Thyroid gland (tissue), 4 donors: Measurements from ENCODE around the gene EVC. TPM values are rescaled to one million over a fixed set of nuclear protein-coding genes. Genes with fewer than 3 reads are reported as not detected.

Experiments used
- DNase-seq, 2 donors: peaks; one replicate each; pipeline ENCODE4 v3.0.0-alpha.2; 2019
- H3K27ac ChIP-seq, 3 donors: fragments of 200-600 bp; sonication (generic); 1 replicate in 2 of 3; 2 replicates in 1 of 3; pipeline ENCODE4 v1.5.1; 2016 to 2019; ENCODE audit warnings: mild to moderate bottlenecking in 1 of 3, moderate library complexity in 1 of 3
- H3K27me3 ChIP-seq: fragments of 200-600 bp; sonication (generic); one replicate; pipeline ENCODE4 v1.5.1; 2019
- H3K36me3 ChIP-seq, 2 donors: fragments of 200-600 bp; sonication (generic); one replicate each; pipeline ENCODE4 v1.5.1; 2016 to 2019
- H3K4me1 ChIP-seq, 2 donors: fragments of 200-600 bp; sonication (generic); one replicate each; pipeline ENCODE4 v1.5.1; 2017 to 2019
- H3K4me3 ChIP-seq, 3 donors: fragments of 200-600 bp; sonication (generic); replicated peaks in 1 of 3; 1 replicate in 2 of 3; 2 replicates in 1 of 3; pipeline ENCODE4 v1.5.1; 2016; ENCODE audit warnings: mild to moderate bottlenecking in 1 of 3
- H3K9me3 ChIP-seq: fragments of 200-600 bp; sonication (generic); one replicate; pipeline ENCODE4 v1.5.1; 2017
- CTCF ChIP-seq, 6 experiments: fragments of 200-600 bp in 3 of 6; fragments of 450-650 bp in 3 of 6; sonication (generic) in 3 of 6; IDR thresholded peaks; one replicate each; pipeline ENCODE4 v1.5.1; 2016 to 2019; ENCODE audit warnings: antibody characterized with exemption in 6 of 6, mild to moderate bottlenecking in 2 of 6, inconsistent platforms in 1 of 6, moderate library complexity in 1 of 6
- POLR2A ChIP-seq, 2 donors: fragments of 450-650 bp; IDR thresholded peaks; one replicate each; pipeline ENCODE4 v1.6.1; 2017; ENCODE audit warnings: antibody characterized with exemption in 2 of 2, mild to moderate bottlenecking in 2 of 2, moderate library complexity in 1 of 2
- WGBS, 2 donors: methylation state at CpG; one replicate each; pipeline ENCODE4 v1.1.5; 2017; 5-methylcytosine and 5-hydroxymethylcytosine counted together
- intact Hi-C: fragments of 100-400 bp; cut with DNase I; formaldehyde crosslinking; loops from one replicate; pipeline ENCODE4 v1.15.1; 2023
- total RNA-seq, 4 donors: library from RNA; depleted of rRNA; stranded (reverse); fragments of >200 nt; gene quantifications; one replicate each; pipeline ENCODE4 v1.2.3, GENCODE V29; 2016

Gene EVC
- total RNA-seq, 4 donors from 2014 or later = 21.4 to 43.6 (median 38.6) TPM

DNA sequence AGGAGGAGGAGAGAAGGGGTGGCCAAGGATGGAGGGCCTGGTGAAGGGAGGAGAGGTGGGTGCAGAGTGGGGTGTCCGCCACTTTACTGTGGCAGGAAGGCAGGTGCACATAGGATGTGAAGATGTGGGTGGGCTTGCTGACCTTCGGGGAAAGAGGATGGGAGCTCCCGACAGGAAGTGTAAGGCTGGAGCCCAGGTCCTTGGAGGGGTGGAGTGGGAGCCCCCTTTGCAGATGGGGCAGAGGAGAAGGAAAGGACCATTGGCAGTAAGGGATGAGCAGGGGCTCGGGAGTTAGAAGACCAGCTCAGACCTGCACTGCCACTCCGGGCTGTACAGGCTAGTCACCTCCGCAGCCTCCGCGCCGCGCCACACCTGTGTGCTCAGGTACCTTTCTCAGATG lies 89.5 kb downstream of the EVC start:
- H3K4me1 ChIP-seq = no peaks in the 10 kb centered on the region
- WGBS, 2 donors = 91 to 96% methylated on average over 10 of the region's 10 CpGs
- H3K4me3 ChIP-seq = no peak overlapping the region
- no peak for TF ChIP-seq POLR2A (IDR thresholded peaks at IDR 0.05)
- TF ChIP-seq CTCF (IDR thresholded peaks at IDR 0.05) = no peak
- peaks cover 8 to 11% of the 10 kb centered on the region in 2 donors for H3K36me3 ChIP-seq
- no peak overlapping the region for H3K27ac ChIP-seq
- no peaks in the 10 kb centered on the region for H3K27me3 ChIP-seq
- intact Hi-C loops = no loop called here
- no peaks in the 10 kb centered on the region for H3K9me3 ChIP-seq
- no peak for DNase-seq

GRCh38 chr4:5801696-5802095 lies 90.7 kb downstream of the EVC start:
- 87 to 96% methylated on average over 12 to 13 of the region's 13 CpGs for WGBS, 2 donors
- TF ChIP-seq CTCF (IDR thresholded peaks at IDR 0.05) = no peak
- TF ChIP-seq POLR2A (IDR thresholded peaks at IDR 0.05) = no peak
- Histone ChIP-seq H3K9me3 (no peaks in the 10 kb centered on the region), H3K27ac (no peak overlapping the region), H3K36me3 (peaks cover 8 to 11% of the 10 kb centered on the region in 2 donors), H3K4me1 (no peaks in the 10 kb centered on the region), H3K27me3 (no peaks in the 10 kb centered on the region), H3K4me3 (no peak overlapping the region)
- intact Hi-C loops = no loop called here
- no peak for DNase-seq

DNA sequence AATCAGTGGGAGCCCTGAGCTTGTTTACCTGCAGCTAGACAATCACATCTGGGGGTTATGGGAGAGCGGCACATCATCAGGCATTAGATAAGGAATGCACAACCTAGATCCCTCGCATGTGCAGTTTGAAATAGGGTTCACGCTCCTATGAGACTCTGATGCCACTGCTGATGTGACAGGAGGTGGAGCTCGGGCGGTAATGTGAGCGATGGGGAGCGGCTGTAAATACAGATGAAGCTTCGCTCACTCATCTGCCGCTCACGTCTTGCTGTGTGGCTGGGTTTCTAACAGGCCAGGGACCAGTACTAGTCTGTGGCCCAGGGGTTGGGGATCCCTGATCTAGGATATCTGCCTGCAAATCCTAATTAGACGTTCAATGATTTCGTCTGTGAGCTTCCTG lies 91.6 kb downstream of the EVC start:
- Histone ChIP-seq H3K27me3 (no peaks in the 10 kb centered on the region), H3K4me3 (no peak overlapping the region), H3K36me3 (peaks cover 3 to 8% of the 10 kb centered on the region in 2 donors), H3K4me1 (no peaks in the 10 kb centered on the region), H3K27ac (no peak overlapping the region), H3K9me3 (no peaks in the 10 kb centered on the region)
- 94 to 98% methylated on average over 12 of the region's 12 CpGs for WGBS, 2 donors
- intact Hi-C loops = no loop called here
- TF ChIP-seq POLR2A (IDR thresholded peaks at IDR 0.05) = no peak
- TF ChIP-seq CTCF (IDR thresholded peaks at IDR 0.05) = no peak
- no peak for DNase-seq

- no peak overlapping the region for H3K27ac ChIP-seq
- TF ChIP-seq POLR2A (IDR thresholded peaks at IDR 0.05) (no peak), CTCF (IDR thresholded peaks at IDR 0.05) (no peak)
- intact Hi-C loops = no loop called here
- H3K27me3 ChIP-seq = no peaks in the 10 kb centered on the region
- H3K9me3 ChIP-seq = no peaks in the 10 kb centered on the region
- DNase-seq = no peak
- no peak overlapping the region for H3K4me3 ChIP-seq
- no peaks in the 10 kb centered on the region for H3K4me1 ChIP-seq
- 94 to 96% methylated on average over 14 of the region's 14 CpGs for WGBS, 2 donors
- H3K36me3 ChIP-seq = peaks cover 12 to 16% of the 10 kb centered on the region in 2 donors
These were observed 93.7 kb downstream of the EVC start for GRCh38 chr4:5804656-5805055.

GRCh38 chr4:5805270-5805669 lies 94.3 kb downstream of the EVC start:
- intact Hi-C loops = no loop called here
- DNase-seq = no peak
- no peak overlapping the region for H3K27ac ChIP-seq
- 97 to 98% methylated on average over 10 to 11 of the region's 11 CpGs for WGBS, 2 donors
- no peaks in the 10 kb centered on the region for H3K27me3 ChIP-seq
- TF ChIP-seq POLR2A (IDR thresholded peaks at IDR 0.05) = no peak
- no peak for TF ChIP-seq CTCF (IDR thresholded peaks at IDR 0.05)
- no peak overlapping the region for H3K4me3 ChIP-seq
- H3K36me3 ChIP-seq = peaks cover 17 to 22% of the 10 kb centered on the region in 2 donors
- H3K4me1 ChIP-seq = no peaks in the 10 kb centered on the region
- H3K9me3 ChIP-seq = no peaks in the 10 kb centered on the region
